Tracheal epithelial cell (primary cell): ENCODE data around the gene NCR1. TPM values are rescaled to one million over a fixed set of nuclear protein-coding genes. Genes with fewer than 3 reads are reported as not detected.

Source experiments
- total RNA-seq: library from RNA; depleted of rRNA; stranded (reverse); fragments of >200 nt; gene quantifications from 2 replicates; pipeline ENCODE4 v1.2.1, GENCODE V29; 2014

NCR1 gene, protein sequence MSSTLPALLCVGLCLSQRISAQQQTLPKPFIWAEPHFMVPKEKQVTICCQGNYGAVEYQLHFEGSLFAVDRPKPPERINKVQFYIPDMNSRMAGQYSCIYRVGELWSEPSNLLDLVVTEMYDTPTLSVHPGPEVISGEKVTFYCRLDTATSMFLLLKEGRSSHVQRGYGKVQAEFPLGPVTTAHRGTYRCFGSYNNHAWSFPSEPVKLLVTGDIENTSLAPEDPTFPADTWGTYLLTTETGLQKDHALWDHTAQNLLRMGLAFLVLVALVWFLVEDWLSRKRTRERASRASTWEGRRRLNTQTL
- not detected in 2 replicates for total RNA-seq

DNA sequence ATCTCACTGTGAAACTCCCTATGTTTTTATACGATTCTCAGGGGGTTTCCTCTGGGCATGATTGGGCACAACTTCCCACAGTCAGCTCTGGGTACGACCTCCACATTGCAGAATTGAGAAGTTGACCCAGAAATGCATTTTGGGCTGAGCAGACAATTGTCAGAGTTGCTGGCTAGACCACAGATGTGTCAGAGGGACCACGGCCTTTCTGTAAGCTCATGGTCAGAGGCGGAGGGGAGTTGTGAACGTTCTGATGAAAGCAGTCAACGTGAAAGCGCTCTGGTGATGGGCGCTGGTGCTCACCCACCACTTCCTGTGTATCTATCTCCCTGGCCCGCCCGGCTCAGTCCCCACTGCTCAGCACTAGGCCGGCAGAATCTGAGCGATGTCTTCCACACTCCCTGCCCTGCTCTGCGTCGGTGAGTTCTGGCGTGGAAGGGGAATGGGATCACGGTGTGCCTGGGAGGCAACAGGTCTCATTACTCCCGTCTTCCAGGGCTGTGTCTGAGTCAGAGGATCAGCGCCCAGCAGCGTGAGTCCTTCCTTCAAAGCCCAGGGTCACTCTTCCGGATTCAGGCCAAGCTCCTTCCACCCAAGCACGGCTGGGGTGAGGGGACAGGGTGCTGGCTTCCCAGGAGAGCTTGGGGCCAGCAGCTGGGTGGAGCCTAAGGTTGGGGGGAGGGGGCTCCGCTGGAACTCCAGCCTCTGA lies at the start of gene NCR1:
NCR1 (plus strand) TSS at position 346 of the 709 bp plus-strand sequence; CDS start at position 386, 40 bp downstream.

GRCh38 chr19:54873990-54874389 lies 32.0 kb upstream of the NCR1 start, which contains the start of gene FCAR:
Gene FCAR, plus strand, starts transcription at chr19:54874235. Its CDS starts 55 bp downstream, at chr19:54874290.

DNA sequence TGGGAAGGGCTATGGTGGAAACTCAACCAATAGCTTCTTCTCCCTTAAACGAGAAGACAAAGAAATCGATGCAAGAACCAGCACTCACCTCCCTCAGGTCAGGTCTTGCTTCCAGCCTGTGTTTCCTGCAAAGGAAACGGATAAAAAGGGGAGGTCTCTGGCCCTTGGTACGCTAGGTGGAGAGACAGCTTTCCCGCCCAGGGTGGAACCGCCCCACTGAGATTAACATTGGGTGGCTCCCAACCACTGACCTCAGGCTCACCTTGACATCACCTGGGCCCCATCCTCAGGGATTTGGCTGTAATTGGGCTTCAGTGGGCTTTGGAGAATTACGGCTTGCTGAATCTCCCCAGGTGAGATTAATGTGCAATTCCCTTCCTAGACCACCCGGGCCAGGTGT lies 41.4 kb downstream of the NCR1 start, which contains the start of gene NLRP7:
NLRP7 (minus strand) TSS at position 150 of the 400 bp plus-strand sequence.

Other genes with a start within 250 kb of the NCR1 start
- gene LILRB4, start 243.2 kb upstream of the NCR1 start, total RNA-seq = under 0.01 TPM in 1 of 2 replicates, not detected in the other
- not detected in 2 replicates for gene KIR3DL3, start 181.7 kb upstream of the NCR1 start, total RNA-seq
- not detected in 2 replicates for gene KIR2DL3, start 167.6 kb upstream of the NCR1 start, total RNA-seq
- not detected in 2 replicates for gene KIR2DL1, start 136.4 kb upstream of the NCR1 start, total RNA-seq
- gene KIR2DL4, start 102.5 kb upstream of the NCR1 start, total RNA-seq = not detected in 2 replicates
- gene KIR3DL1, start 89.7 kb upstream of the NCR1 start, total RNA-seq = not detected in 2 replicates
- gene KIR2DS4, start 73.5 kb upstream of the NCR1 start, total RNA-seq = not detected in 2 replicates
- not detected in 2 replicates for gene KIR3DL2, start 55.7 kb upstream of the NCR1 start, total RNA-seq
- not detected in 2 replicates for gene FCAR, start 31.9 kb upstream of the NCR1 start, total RNA-seq
- gene NLRP7, start 41.4 kb downstream of the NCR1 start, total RNA-seq = not detected in 2 replicates
- gene NLRP2, start 60.2 kb downstream of the NCR1 start, total RNA-seq = 14.3 and 23.1 TPM in 2 replicates
- gene GP6, start 132.1 kb downstream of the NCR1 start, total RNA-seq = not detected in 2 replicates
- 21.7 and 37.1 TPM in 2 replicates for gene RDH13, start 157.0 kb downstream of the NCR1 start, total RNA-seq
- gene EPS8L1, start 169.7 kb downstream of the NCR1 start, total RNA-seq = 92.1 and 125 TPM in 2 replicates
- gene PPP1R12C, start 211.5 kb downstream of the NCR1 start, total RNA-seq = 18.1 and 26.5 TPM in 2 replicates
- gene TNNT1, start 243.1 kb downstream of the NCR1 start, total RNA-seq = 79.9 and 106 TPM in 2 replicates